Measurements from ENCODE around the gene C6orf15.
"Not testable (repeated sequence)": the region's sequence is repeated elsewhere in the genome, so short reads cannot be mapped to it uniquely, and the experiment has no call there.

The C6orf15 gene

GRCh38 chr6:31098449-31098938, 13.9 kb downstream of the C6orf15 start:
- DNase-seq: no peak

DNA sequence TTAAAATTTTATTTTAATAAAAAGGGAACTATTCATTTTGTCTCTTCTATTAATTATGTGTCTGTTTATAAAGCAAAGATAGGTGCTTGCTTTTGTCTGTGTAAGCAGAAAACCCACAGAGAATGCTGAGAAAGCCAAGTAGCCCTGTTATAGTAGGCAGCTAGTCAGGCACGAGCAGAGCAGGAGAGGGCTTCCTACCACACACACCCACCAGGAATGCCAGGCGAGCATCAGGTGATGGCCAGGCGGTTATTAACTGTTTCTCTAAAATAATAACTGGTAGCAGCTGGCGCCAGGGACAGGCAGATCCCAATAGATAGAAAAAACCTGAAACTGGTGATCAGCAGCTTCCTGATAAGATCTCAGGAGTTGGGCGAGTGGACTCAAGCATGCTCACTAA, 15.7 kb downstream of the C6orf15 start:
- DNase-seq: no peak

- DNase-seq: no peak
Measured at GRCh38 chr6:31096215-31096614, 16.2 kb downstream of the C6orf15 start.

- peak; percentile 16 for DNase-seq
Measured at GRCh38 chr6:31094389-31094881, 17.9 kb downstream of the C6orf15 start.

- DNase-seq: no peak
Measured at GRCh38 chr6:31092769-31093505, 19.4 kb downstream of the C6orf15 start.

GRCh38 chr6:31092238-31092637, 20.1 kb downstream of the C6orf15 start:
- DNase-seq: no peak

- DNase-seq: no peak
Measured at GRCh38 chr6:31091680-31092079, 20.7 kb downstream of the C6orf15 start.

GRCh38 chr6:31090973-31091364, 21.4 kb downstream of the C6orf15 start:
- DNase-seq: no peak

GRCh38 chr6:31090275-31090972, 22.0 kb downstream of the C6orf15 start:
- DNase-seq: no peak

DNA sequence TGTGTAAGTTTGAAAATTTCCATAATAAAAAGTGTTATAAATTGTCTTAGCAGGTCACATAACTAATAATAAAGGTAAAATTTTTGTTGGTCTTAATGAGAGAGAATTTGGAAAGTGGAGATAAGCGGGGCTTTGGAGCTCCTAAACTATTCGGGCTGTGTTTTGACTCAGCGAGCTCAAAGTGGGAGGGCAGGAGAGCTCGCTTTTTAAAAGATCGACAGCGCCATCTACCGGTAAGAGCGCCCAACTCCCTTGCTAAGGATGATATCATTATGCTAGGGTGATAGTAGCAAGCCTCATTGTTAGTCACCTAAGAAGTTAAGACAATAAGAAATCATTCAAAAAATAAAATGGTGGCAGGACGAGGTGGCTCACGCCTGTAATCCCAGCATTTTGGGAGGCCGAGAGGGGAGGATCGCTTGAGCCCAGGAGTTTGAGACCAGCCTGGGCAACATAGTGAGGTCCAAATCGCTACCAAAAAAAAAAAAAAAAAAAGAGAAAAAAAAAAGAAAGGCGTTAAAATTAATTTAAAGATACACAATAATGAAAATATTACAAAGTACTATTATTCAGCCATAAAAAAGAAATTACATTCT, 24.8 kb downstream of the C6orf15 start:
- peak; percentile 92 for DNase-seq

DNA sequence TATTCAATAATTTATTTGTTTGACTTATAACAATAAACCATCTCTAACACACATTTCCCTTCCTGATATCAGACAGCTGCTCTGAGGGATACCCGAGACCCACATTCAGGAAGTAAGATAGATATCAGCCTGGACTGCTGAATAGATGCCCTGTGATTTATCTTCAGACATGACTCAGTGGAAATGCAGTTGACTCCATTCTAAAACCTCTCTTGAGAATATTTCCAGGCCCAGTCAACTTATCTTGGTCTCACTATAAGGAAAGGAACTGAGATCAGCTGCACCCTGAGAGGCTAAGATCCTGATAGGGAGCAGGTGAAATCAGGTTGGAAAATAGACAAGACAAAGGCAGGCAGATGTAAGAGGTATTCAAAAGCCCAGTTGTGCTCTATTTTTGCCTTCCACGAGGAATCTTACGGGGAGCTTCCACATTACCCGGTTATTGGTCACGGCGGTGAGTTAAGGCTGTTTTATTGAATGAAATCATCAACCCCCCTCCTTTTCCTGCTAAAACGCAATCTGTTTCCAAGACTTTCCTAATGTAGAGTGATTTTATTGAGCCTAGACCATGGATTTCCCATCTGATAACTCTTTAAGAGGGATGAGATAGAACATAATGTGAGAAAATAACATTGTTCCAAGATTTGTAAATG, 25.5 kb downstream of the C6orf15 start:
- no peak for DNase-seq

GRCh38 chr6:31083742-31084354, 28.5 kb downstream of the C6orf15 start:
- peak; percentile 31 for DNase-seq

DNA sequence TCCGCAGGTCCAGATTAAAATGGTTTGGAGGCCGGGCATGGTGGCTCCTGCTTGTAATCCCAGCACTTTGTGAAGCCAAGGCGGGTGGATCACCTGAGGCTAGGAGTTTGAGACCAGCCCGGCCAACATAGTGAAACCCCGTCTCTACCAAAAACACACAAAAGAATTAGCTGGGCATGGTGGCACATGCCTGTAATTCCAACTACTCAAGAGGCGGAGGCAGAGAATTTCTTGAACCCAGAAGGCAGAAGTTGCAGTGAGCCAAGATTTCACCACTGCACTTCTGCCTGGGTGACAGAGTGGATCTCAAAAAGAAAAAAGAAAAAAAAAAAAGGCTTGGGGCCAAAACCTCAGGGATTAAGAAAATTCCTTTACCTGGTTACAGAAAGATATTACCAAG, 30.5 kb downstream of the C6orf15 start:
- DNase-seq: no peak

DNA sequence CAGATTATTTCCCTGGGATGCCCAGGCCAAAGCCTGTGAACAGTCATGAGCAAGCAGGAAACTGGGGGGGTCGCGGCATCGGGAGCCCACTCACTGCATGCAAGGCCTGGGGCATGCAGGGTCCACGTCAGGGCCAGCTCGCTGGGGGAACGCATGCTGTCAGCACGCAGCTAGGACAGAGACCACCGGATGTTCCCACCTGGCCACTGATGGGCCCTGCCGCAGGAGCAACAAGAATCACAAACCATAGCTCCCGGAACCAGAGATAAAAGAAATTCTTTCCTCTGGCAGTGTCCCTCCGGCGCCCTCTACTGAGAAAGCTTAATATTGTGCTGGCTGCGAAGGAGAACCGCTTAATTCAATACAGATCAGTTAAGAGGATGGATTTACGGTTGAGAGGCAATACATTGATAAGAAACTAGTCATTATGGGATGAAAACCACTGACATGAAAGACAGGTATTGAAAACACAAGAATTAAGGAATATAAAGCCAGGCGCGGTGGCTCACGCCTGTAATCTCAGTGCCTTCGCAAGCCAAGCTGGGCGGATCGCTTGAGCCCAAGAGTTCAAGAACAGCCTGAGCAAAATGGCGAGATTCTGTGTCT, 32.6 kb downstream of the C6orf15 start:
- DNase-seq: peak; percentile 66

DNA sequence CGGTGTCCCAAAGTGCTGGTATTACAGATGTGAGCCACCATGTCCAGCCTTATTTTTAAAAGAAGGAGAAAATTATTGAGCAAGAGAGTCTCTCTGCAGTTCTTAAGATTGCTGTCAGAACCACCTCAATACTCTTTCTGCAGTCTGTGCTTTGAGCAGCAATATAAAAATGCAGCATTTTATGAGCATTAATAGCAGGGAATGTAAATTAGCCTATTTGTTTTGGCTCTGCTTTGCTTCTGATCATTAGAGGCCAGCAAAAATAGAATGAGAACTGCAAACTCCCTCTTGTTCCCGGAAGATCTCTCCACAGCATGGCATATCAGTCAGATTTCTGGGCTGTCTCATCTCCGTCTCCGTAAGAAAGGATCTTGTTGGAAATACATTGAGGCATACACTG, 35.8 kb downstream of the C6orf15 start:
- DNase-seq: no peak

DNA sequence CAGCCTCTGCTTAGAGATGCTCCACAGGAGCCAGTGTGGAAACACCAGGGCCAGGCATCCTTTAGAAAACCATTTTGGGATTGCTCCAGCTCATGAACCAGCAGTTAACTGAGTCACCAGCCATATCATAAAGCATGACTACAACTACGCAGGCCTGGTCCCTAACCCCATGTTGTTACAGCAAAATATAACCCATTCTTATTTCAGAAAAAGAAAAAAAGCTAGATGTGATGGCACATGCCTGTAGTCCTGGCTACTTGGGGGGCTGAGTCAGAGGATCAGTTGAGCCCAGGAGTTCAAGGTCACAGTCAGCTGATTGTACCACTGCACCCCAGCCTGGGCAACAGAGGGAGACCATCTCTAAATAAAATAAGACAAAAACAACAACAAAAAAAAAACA, 36.8 kb downstream of the C6orf15 start:
- no peak for DNase-seq

GRCh38 chr6:31074401-31074800, 38.0 kb downstream of the C6orf15 start:
- DNase-seq: no peak

DNA sequence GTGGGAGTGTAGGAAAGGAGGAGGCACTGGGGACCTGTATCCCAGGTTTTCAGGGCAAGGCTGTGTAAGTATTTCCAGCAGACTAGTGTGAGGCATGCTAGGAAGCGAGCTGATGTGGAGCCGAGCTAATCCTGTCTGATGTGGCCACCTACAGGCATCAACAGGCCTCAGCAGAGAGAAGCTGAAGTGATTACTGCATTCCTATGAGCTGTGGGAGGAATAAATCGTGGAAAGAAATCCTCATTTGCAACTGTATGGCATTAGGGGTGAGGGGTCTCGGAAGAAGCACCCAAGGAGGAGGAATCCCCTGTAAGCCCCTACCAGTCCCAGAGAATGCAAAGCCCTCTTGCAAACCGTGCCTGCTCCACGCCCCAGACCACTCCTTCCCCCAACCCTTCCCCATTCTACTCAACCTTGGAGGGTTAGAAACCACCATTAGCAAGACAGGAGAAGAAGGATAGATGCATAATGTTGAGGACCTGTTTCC, 41.6 kb downstream of the C6orf15 start:
- DNase-seq: no peak

- DNase-seq: peak; percentile 72
Measured at GRCh38 chr6:31068669-31069340, 43.6 kb downstream of the C6orf15 start.

DNA sequence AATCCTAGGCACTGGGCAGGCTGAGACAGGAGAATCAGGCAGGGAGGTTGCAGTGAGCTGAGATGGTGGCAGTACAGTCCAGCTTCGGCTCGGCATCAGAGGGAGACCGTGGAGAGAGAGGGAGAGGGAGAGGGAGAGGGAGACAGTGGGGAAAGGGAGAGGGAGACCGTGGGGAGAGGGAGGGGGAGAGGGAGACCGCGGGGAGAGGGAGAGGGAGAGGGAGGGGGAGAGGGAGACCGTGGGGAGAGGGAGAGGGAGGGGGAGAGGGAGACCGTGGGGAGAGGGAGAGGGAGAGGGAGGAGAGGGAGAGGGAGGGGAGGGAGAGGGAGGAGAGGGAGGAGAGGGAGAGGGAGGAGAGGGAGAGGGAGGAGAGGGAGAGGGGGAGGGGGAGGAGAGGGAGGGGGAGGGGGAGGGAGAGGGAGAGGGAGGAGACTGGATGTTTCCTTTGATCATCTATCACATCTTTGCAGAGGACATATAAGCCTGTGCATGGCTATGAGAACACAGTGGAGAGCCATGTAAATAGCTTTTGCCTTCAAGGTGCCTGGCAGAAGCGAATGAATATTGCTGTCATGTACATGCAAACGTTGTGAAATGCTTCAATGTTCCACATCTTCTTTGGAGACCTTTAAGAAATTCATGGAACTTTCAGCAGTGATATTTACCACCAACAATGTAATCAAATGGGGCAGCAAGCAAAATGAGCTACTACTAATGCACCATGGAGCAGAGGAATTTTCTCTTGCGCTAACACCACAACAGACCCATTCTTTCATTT, 44.3 kb downstream of the C6orf15 start:
- DNase-seq: not testable (repeated sequence)

DNA sequence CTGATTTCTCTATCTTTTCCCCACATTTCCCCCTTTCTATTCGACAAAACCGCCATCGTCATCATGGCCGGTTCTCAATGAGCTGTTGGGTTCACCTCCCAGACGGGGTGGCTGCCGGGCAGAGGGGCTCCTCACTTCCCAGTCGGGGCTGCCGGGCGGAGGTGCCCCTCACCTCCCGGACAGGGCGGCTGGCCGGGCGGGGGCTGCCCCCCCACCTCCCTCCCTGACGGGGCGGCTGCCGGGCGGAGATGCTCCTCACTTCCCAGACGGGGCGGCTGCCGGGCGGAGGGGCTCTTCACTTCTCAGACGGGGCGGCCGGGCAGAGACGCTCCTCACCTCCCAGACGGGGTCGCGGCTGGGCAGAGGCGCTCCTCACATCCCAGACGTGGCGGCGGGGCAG, 45.3 kb downstream of the C6orf15 start:
- DNase-seq: not testable (repeated sequence)
